ENCODE results near the gene FDXACB1.

Gene FDXACB1

GRCh38 chr11:111826322-111826950 is 52.5 kb downstream of the FDXACB1 start:
- Histone ChIP-seq H3K4me3 (no peak overlapping the region), H3K27ac (no peak overlapping the region)
- TF ChIP-seq CTCF (IDR thresholded peaks at IDR 0.05): no peak
- DNase-seq (ENCODE audit: low spot score): no peak
